GM10248 (cell line): ENCODE measurements around the gene SLC4A4.

Experiments
- CTCF ChIA-PET: fragments of 300-600 bp; sonication (Branson Sonifier 250); formaldehyde crosslinking; extraction: SDS; loops from one replicate; lab custom pipeline; 2021; ENCODE audit warnings: antibody characterized with exemption; lab: Yijun Ruan, JAX
- POLR2A ChIA-PET: fragments of 350-650 bp; sonication (Branson Sonifier 250); formaldehyde crosslinking; extraction: SDS; loops from one replicate; lab custom pipeline; 2020; ENCODE audit warnings: antibody characterized with exemption; lab: Yijun Ruan, JAX
- DNase-seq: peaks from one replicate; pipeline ENCODE4 v3.0.0; 2012; ENCODE audit errors: extremely low spot score
- TF ChIP-seq, protein P1 (sequence below): IDR thresholded peaks from 2 replicates; pipeline ENCODE4 v1.5.1; 2012; ENCODE audit warnings: mild to moderate bottlenecking, low read depth; ENCODE audit errors: extremely low read depth, missing control alignments, control extremely low read depth

SLC4A4 gene

DNA sequence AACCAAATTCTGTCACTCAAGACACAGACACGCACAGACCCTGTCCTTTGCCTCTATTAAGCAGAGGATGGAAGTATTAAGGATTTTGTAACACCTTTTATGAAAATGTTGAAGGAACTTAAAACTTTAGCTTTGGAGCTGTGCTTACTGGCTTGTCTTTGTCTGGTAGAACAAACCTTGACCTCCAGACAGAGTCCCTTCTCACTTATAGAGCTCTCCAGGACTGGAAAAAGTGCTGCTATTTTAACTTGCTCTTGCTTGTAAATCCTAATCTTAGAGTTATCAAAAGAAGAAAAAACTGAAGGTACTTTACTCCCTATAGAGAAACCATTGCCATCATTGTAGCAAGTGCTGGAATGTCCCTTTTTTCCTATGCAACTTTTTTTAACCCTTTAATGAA is 229.3 kb downstream of the SLC4A4 start:
- POLR2A ChIA-PET = no interaction called here
- CTCF ChIA-PET = no interaction called here
- DNase-seq = no peak
- TF ChIP-seq, protein P1, sequence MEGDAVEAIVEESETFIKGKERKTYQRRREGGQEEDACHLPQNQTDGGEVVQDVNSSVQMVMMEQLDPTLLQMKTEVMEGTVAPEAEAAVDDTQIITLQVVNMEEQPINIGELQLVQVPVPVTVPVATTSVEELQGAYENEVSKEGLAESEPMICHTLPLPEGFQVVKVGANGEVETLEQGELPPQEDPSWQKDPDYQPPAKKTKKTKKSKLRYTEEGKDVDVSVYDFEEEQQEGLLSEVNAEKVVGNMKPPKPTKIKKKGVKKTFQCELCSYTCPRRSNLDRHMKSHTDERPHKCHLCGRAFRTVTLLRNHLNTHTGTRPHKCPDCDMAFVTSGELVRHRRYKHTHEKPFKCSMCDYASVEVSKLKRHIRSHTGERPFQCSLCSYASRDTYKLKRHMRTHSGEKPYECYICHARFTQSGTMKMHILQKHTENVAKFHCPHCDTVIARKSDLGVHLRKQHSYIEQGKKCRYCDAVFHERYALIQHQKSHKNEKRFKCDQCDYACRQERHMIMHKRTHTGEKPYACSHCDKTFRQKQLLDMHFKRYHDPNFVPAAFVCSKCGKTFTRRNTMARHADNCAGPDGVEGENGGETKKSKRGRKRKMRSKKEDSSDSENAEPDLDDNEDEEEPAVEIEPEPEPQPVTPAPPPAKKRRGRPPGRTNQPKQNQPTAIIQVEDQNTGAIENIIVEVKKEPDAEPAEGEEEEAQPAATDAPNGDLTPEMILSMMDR = no peak

- ChIA-PET POLR2A (no interaction called here), CTCF (no interaction called here)
- no peak for DNase-seq
- TF ChIP-seq, protein P1 = no peak
These were observed 231.7 kb downstream of the SLC4A4 start for GRCh38 chr4:71570492-71570891.

GRCh38 chr4:71571346-71571745 is 232.5 kb downstream of the SLC4A4 start:
- CTCF ChIA-PET = no interaction called here
- POLR2A ChIA-PET = no interaction called here
- TF ChIP-seq, protein P1 = no peak
- no peak for DNase-seq

GRCh38 chr4:71583971-71584370 is 245.2 kb downstream of the SLC4A4 start:
- ChIA-PET CTCF (no interaction called here), POLR2A (no interaction called here)
- DNase-seq = no peak
- TF ChIP-seq, protein P1 = no peak

DNA sequence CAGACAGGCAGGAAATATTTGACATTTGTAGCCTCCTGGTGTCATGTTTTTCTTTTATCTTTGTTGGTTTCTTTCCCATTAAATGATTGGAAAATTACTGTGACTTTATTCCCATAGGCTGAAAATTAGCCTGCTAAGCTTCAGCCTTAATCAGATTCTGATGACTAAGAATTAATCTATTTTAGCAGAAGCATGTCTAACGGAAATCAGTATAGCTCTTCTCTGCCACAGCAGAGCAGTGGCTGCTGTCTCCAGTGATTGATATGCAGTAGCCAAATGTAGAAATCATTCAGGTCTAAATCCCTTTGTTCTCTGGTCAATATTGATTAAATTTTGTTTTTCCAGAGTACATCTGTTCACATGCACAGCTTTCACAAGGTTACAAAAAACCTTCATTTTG is 245.8 kb downstream of the SLC4A4 start:
- TF ChIP-seq, protein P1 = no peak
- CTCF ChIA-PET = no interaction called here
- POLR2A ChIA-PET = no interaction called here
- DNase-seq = no peak

- TF ChIP-seq, protein P1 = no peak
- POLR2A ChIA-PET = no interaction called here
- CTCF ChIA-PET = interaction anchor here (1.5 kb wide), 1 partner anchor 17 kb away, joined by 3 read pairs; no protein-coding TSS in a partner anchor
- DNase-seq = no peak
These were observed 247.4 kb downstream of the SLC4A4 start for GRCh38 chr4:71586087-71586763.
